ENCODE data around the gene CCR8. TPM values are rescaled to one million over a fixed set of nuclear protein-coding genes. Genes with fewer than 3 reads are reported as not detected.

CCR8 gene
- total and polyA plus RNA-seq, 5 donors = not detected

DNA sequence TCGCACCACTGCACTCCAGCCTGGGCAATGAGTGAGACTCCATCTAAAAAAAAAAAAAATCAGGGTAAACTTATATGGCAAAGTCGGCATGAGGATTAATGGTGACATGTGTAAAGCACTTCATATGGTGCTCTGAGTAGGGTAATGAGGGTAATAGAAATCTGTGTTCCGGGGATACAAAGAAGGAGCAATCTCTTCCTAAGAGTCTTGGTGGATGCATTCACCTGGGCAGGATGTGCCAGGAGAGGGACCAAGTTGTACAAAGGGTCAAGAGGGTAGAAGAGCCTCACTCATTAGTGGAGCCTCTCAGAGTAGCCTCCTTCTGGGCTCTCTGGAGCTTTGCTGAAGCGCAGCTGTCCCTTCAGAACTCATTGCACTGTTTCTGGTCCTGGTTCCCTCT lies 40.4 kb upstream of the CCR8 start:
- H3K27me3 ChIP-seq (ENCODE audit: control insufficient read depth, insufficient read depth) = no peaks in the 10 kb centered on the region
- H3K9me3 ChIP-seq (ENCODE audit: control insufficient read depth, low read length) = no peaks in the 10 kb centered on the region
- WGBS = 89% methylated on average over 4 of the region's 4 CpGs
- H3K27ac ChIP-seq (ENCODE audit: low read length) = no peak overlapping the region
- H3K4me3 ChIP-seq (ENCODE audit: low read length) = no peak overlapping the region
- DNase-seq = no peak
- no peaks in the 10 kb centered on the region for H3K4me1 ChIP-seq (ENCODE audit: control insufficient read depth, insufficient read depth, low read length)
- no peak for ATAC-seq
- intact Hi-C loops (cut with DNase I) = loop anchor here (2.0 to 5.0 kb wide), 5 partner anchors 82 to 162 kb away; partner anchors contain the start of gene XIRP1 (in 1 of the 4)

DNA sequence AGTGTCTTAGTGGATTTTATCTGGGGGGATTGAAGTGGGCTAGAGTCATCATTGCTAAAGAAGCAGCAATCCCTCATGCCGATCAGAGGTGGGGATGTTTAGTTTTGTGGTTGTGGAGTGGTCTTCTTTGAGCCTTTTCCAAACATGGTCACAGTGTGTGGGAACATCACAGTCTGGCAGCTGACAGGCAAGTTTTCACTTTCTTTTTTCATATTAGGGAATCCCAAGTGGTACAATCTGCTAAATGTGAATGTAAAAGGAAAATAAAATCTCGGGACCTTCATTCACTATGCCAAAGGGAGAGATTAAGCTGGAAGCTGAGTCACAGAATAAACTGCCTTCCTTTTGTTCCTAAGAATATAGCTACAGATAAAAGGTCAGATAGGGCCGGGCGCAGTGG lies 39.3 kb upstream of the CCR8 start:
- WGBS = 48% methylated on average over 4 of the region's 4 CpGs

DNA sequence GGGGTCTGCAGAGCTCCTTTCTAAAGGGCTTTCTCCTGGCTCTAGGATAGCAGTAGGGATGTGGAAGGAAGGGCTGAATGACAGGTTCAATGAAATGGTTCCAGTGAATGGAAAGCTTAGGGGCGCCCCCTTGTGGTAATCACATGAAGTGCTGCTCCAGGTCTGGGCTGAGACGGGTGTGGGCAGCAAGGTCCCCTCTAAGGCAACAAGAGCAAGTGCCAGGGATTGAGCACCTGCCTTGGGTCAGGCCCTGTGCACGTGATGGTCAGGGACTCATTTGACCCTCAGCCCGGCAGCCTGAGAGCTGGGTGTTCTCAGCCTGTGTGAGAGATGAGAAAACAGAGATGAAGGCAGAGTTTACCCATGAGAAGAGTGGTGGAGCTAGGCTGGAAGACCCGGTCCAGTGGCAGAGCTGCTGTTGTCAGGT lies 37.6 kb upstream of the CCR8 start:
- Histone ChIP-seq H3K4me1 (ENCODE audit: control insufficient read depth, insufficient read depth, low read length) (no peaks in the 10 kb centered on the region), H3K27me3 (ENCODE audit: control insufficient read depth, insufficient read depth) (no peaks in the 10 kb centered on the region), H3K27ac (ENCODE audit: low read length) (no peak overlapping the region), H3K4me3 (ENCODE audit: low read length) (no peak overlapping the region), H3K9me3 (ENCODE audit: control insufficient read depth, low read length) (no peaks in the 10 kb centered on the region)
- peak; percentile 41 to 66 for ATAC-seq
- DNase-seq = peak; percentile 65 to 84 (median 79)
- intact Hi-C loops (cut with DNase I) = no loop called here
- 18% methylated on average over 5 of the region's 5 CpGs for WGBS

More for the DNA sequence above, 39.3 kb upstream of the CCR8 start:
- ATAC-seq (no peak), DNase-seq (no peak)
- H3K4me1 ChIP-seq (ENCODE audit: control insufficient read depth, insufficient read depth, low read length) = no peaks in the 10 kb centered on the region
- no peaks in the 10 kb centered on the region for H3K27me3 ChIP-seq (ENCODE audit: control insufficient read depth, insufficient read depth)
- intact Hi-C loops (cut with DNase I) = no loop called here
- no peak overlapping the region for H3K27ac ChIP-seq (ENCODE audit: low read length)
- H3K9me3 ChIP-seq (ENCODE audit: control insufficient read depth, low read length) = no peaks in the 10 kb centered on the region
- H3K4me3 ChIP-seq (ENCODE audit: low read length) = no peak overlapping the region

DNA sequence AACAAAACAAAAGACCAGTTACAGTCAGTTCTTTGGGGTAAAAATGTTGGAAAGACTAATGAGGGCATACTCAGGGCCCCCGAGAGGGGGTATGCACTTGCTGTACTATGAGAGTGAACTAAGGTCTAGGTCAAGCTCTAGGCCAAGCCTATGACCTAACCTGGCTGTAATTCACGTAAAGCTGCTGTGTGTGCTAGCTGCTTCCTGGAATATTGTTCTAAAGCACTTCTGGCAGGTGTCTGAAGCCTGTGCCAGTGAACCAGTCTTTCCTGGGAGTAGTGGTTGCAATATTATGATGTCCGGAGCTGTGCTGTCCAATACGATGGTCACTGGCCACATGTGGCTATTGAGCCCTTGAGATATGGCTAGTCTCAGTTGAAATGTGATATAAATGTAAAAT lies 36.5 kb upstream of the CCR8 start:
- Histone ChIP-seq H3K27me3 (ENCODE audit: control insufficient read depth, insufficient read depth) (no peaks in the 10 kb centered on the region), H3K4me3 (ENCODE audit: low read length) (no peak overlapping the region), H3K27ac (ENCODE audit: low read length) (no peak overlapping the region), H3K4me1 (ENCODE audit: control insufficient read depth, insufficient read depth, low read length) (no peaks in the 10 kb centered on the region), H3K9me3 (ENCODE audit: control insufficient read depth, low read length) (no peaks in the 10 kb centered on the region)
- no peak for DNase-seq
- intact Hi-C loops (cut with DNase I) = no loop called here
- ATAC-seq = no peak
- 80% methylated on average over 4 of the region's 4 CpGs for WGBS

DNA sequence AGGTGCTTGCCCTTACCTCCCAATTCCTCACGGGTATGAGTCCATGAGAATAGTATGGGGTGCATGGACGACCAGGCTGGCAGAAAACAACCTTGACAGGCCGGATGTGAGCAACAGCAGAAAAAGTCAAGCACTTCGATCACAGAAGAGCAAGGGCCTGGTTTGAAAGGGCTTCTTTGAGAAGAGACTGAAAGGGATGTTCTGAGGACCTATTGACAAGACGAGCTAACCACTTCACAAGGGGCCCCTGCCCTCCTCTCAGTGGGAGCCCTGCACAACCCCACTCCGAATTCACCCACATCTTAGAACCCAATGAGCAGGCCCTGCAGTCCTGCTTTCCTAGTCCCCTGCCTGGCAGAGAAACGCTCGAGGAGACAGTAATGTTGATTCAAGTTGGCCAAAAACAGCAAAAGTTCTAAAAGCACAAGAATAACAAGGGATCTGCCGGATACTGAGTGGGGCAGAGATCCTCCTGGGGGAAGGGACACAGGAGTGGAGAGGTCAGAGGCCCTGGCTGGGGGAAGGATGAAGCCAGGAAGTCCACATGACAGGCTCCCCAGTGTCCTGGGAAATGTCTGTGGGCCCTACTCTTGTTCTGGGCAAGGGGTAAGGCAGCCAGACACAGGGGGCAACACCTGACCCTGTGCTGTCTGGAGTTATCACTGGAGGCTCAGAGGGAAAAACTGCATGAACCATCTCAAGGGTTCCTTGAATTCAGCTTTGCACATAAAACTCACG lies 34.9 kb upstream of the CCR8 start:
- Histone ChIP-seq H3K9me3 (ENCODE audit: control insufficient read depth, low read length) (no peaks in the 10 kb centered on the region), H3K4me1 (ENCODE audit: control insufficient read depth, insufficient read depth, low read length) (no peaks in the 10 kb centered on the region), H3K27ac (ENCODE audit: low read length) (no peak overlapping the region), H3K27me3 (ENCODE audit: control insufficient read depth, insufficient read depth) (no peaks in the 10 kb centered on the region), H3K4me3 (ENCODE audit: low read length) (no peak overlapping the region)
- WGBS = 64% methylated on average over 10 of the region's 10 CpGs
- DNase-seq = no peak
- intact Hi-C loops (cut with DNase I) = no loop called here
- ATAC-seq = peak in 1 of 2 donors; percentile 11

DNA sequence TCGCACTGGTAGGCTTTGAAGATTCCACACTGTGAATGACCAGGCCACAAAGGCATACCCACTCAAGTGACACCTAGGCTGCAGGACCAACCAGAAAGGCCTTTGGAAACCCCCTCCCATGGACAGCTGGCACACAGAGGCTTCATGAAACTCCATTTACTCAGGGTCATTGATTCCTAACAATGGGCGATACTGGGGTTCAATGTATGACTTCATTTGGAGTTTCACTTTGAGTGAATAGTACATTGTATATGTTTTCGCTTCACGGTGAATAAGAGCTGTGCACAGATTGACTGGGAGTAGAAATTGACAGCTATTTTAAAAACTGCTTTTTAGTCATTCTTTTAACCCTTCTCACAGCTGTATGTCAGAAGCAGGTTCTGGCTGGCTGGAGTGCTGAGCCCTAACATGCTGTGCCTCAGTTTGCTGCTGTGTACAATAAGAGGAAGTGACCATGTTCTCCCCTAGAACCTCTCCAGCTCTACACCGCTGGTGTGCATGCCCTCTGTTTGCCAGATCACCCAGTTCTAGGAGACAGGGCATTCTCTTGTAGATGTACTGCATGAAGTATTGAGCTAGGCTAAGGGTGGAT lies 34.2 kb upstream of the CCR8 start:
- H3K27ac ChIP-seq (ENCODE audit: low read length) = no peak overlapping the region
- 85% methylated on average over 5 of the region's 5 CpGs for WGBS
- no peaks in the 10 kb centered on the region for H3K27me3 ChIP-seq (ENCODE audit: control insufficient read depth, insufficient read depth)
- intact Hi-C loops (cut with DNase I) = no loop called here
- no peaks in the 10 kb centered on the region for H3K9me3 ChIP-seq (ENCODE audit: control insufficient read depth, low read length)
- no peaks in the 10 kb centered on the region for H3K4me1 ChIP-seq (ENCODE audit: control insufficient read depth, insufficient read depth, low read length)
- ATAC-seq (no peak), DNase-seq (no peak)
- H3K4me3 ChIP-seq (ENCODE audit: low read length) = no peak overlapping the region

DNA sequence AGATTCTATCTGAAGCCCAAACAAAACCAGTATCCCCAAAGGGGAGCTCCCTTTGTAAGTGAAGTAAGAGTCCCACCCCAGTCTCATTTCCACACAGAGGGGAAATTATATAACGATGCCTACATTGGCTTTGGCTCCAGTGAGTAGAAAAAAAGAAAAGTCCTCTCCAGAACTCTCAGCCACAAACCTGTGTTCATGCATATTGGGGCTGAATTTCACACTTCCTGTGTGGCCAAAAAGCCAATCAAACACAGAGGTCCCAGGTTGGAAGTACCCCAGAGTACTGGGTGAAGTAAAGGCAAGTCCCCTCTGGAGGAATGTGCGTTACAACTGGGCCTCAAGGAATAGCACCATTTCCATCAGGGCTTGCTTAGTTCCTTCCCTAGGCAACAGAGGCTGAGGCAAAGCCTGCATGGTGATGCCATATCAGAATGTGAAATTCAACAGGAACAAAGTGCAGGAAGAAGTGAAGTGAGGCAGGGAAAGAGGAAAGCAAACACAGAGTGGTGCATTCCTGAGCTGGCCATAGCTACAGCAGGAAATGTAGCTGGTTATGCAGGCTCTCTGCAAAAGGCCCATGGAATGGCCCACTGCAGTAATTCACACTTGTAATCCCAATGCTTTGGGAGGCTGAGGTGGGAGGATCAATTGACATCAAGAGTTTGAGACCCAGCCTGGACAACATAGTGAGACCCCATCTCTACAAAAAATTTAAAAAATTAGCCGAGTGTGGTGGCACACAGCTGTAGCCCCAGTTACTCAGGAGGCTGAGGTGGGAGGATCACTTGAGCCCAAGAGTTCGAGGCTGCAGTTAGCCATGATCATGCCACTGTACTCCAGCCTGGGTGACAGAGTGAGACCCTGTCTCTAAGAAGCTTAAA lies 33.1 kb upstream of the CCR8 start:
- H3K4me3 ChIP-seq (ENCODE audit: low read length) = no peak overlapping the region
- H3K27me3 ChIP-seq (ENCODE audit: control insufficient read depth, insufficient read depth) = no peaks in the 10 kb centered on the region
- 89% methylated on average over 4 of the region's 4 CpGs for WGBS
- intact Hi-C loops (cut with DNase I) = no loop called here
- no peak for ATAC-seq
- no peaks in the 10 kb centered on the region for H3K4me1 ChIP-seq (ENCODE audit: control insufficient read depth, insufficient read depth, low read length)
- no peak for DNase-seq
- no peak overlapping the region for H3K27ac ChIP-seq (ENCODE audit: low read length)
- H3K9me3 ChIP-seq (ENCODE audit: control insufficient read depth, low read length) = no peaks in the 10 kb centered on the region

DNA sequence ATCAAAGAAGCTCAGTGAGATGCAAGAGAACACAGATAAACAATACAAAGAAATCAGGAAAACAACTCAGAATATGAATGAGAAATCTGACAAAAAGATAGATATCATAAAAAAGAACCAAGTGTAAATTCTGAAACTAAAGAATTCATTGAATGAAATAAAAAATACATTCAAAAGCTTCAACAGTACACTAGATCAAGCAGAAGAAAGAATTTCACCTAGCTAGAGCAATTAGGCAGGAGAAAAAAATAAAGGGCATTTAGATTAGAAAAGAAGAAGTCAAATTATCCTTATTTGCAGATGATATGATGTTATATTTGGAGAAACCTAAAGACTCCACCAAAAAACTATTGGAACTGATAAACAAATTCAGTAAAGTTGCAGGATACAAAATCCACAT lies 30.2 kb upstream of the CCR8 start:
- no peak overlapping the region for H3K27ac ChIP-seq (ENCODE audit: low read length)
- H3K4me1 ChIP-seq (ENCODE audit: control insufficient read depth, insufficient read depth, low read length) = no peaks in the 10 kb centered on the region
- DNase-seq (no peak), ATAC-seq (no peak)
- intact Hi-C loops (cut with DNase I) = no loop called here
- peaks cover 2% of the 10 kb centered on the region for H3K9me3 ChIP-seq (ENCODE audit: control insufficient read depth, low read length)
- H3K4me3 ChIP-seq (ENCODE audit: low read length) = no peak overlapping the region
- H3K27me3 ChIP-seq (ENCODE audit: control insufficient read depth, insufficient read depth) = no peaks in the 10 kb centered on the region

DNA sequence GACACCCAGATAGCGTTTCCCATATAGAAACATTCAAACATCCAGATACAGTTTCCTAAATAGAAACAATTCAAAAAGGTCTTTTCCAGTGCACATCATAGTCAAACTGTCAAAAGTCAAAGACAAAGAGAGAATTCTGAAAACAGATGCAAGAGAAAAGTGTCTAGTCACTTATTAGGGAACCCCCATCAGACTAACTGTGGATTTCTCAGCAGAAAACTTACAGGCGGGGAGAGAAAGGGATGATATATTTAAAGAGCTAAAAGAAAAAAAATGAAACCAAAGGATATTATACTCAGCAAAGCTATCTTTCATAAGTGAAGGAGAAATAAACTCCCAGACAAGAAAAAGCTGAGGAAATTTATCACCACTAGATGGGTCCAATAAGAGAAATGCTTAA lies 27.3 kb upstream of the CCR8 start:
- Histone ChIP-seq H3K9me3 (ENCODE audit: control insufficient read depth, low read length) (peaks cover 2% of the 10 kb centered on the region), H3K27ac (ENCODE audit: low read length) (no peak overlapping the region), H3K4me1 (ENCODE audit: control insufficient read depth, insufficient read depth, low read length) (no peaks in the 10 kb centered on the region), H3K4me3 (ENCODE audit: low read length) (no peak overlapping the region), H3K27me3 (ENCODE audit: control insufficient read depth, insufficient read depth) (no peaks in the 10 kb centered on the region)
- intact Hi-C loops (cut with DNase I) = no loop called here
- 89% methylated on average over 2 of the region's 2 CpGs for WGBS
- no peak for DNase-seq
- no peak for ATAC-seq

DNA sequence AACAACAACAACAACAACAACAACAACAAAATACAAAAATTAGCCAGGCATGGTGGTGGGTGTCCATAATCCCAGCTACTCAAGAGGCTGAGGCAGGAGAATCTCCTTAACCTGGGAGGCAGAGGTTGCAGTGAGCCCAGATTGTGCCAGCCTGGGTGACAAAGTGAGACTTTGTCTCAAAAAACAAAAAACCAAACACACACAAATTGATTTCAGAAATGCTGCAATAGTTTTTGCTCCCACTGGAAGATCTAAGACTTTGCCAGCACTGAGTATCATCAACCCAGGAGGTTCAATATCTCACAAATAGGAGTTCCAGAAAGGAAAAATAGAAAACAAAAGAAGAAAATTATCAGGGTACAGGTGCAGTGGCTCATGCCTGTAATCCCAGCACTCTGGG lies 16.2 kb upstream of the CCR8 start:
- Histone ChIP-seq H3K27me3 (ENCODE audit: control insufficient read depth, insufficient read depth) (no peaks in the 10 kb centered on the region), H3K9me3 (ENCODE audit: control insufficient read depth, low read length) (no peaks in the 10 kb centered on the region), H3K4me1 (ENCODE audit: control insufficient read depth, insufficient read depth, low read length) (no peaks in the 10 kb centered on the region), H3K27ac (ENCODE audit: low read length) (no peak overlapping the region), H3K4me3 (ENCODE audit: low read length) (no peak overlapping the region)
- ATAC-seq (no peak), DNase-seq (no peak)
- intact Hi-C loops (cut with DNase I) = no loop called here

DNA sequence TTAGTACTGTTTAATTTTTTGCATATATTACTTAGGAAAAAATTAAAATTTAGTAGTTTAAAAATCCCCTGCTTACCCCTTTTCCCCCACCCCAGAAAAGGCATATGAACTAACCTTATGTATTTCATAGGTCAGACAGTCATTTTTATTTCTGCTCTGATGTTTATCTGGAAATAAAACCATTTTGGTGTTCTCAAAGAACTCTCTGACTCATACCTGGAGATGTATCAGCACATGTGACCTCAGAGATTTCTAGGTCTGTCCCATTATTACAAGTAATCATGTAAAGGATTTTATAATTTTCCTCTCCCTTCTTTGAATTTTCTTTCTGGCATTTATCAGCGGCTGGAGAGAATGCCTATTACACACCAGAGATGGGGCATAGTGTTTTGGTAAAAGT lies 14.1 kb upstream of the CCR8 start:
- H3K27ac ChIP-seq (ENCODE audit: low read length) = no peak overlapping the region
- no peak for ATAC-seq
- DNase-seq = no peak
- H3K4me3 ChIP-seq (ENCODE audit: low read length) = no peak overlapping the region
- H3K27me3 ChIP-seq (ENCODE audit: control insufficient read depth, insufficient read depth) = no peaks in the 10 kb centered on the region
- 91% methylated on average over 1 of the region's 1 CpG for WGBS
- intact Hi-C loops (cut with DNase I) = no loop called here
- H3K9me3 ChIP-seq (ENCODE audit: control insufficient read depth, low read length) = no peaks in the 10 kb centered on the region
- H3K4me1 ChIP-seq (ENCODE audit: control insufficient read depth, insufficient read depth, low read length) = no peaks in the 10 kb centered on the region
